ENCODE results near the gene SEMA3F.
A peak's percentile ranks its signal among the peaks of the same experiment; 100 is the strongest.

DNA sequence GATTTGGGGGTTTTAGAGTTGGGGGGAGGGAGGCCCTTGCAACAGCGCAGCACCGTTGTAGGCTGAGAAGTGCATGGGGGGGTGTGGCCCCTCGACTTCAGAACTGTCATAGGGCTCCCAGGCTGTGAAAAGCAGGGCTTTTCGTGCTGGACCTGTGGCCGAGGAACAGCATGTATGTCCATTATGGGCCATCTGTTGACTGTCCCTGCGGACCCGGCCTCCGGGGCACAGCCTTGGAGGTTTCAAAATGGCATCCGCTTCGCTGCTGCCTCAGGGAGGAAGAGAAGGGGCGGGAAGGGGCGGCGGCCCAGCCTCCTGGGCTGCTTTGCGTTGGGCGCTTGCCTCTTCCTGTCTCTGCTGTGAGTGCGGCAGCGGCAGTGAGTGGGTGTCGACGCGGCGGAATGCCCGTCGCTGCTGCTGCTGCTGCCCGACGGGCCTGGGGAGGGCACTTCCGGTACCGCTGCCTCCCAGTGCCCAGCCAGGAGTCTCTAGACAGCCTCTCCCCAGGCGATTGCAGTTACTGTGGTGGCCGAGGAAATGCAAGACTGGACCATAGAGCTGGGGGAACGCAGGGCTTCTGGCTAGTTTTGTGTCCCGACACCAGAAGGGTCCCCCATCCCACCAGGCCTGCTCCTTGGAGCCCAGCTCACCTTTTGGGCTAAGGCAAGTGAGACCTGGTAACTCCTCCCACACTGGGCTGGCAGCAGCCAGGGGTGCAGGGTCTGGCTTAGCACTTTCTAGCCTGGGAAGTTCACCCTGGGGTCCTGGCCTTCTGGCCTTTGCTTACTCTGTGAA is 82.8 kb downstream of the SEMA3F start:
- TF ChIP-seq, protein P1, sequence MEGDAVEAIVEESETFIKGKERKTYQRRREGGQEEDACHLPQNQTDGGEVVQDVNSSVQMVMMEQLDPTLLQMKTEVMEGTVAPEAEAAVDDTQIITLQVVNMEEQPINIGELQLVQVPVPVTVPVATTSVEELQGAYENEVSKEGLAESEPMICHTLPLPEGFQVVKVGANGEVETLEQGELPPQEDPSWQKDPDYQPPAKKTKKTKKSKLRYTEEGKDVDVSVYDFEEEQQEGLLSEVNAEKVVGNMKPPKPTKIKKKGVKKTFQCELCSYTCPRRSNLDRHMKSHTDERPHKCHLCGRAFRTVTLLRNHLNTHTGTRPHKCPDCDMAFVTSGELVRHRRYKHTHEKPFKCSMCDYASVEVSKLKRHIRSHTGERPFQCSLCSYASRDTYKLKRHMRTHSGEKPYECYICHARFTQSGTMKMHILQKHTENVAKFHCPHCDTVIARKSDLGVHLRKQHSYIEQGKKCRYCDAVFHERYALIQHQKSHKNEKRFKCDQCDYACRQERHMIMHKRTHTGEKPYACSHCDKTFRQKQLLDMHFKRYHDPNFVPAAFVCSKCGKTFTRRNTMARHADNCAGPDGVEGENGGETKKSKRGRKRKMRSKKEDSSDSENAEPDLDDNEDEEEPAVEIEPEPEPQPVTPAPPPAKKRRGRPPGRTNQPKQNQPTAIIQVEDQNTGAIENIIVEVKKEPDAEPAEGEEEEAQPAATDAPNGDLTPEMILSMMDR (IDR thresholded peaks at IDR 0.05), result no peak
- peak; percentile 81 for TF ChIP-seq POLR2A (IDR thresholded peaks at IDR 0.05)

Data from right lobe of liver (tissue), 4 donors.